Uterus (tissue), 4 donors: ENCODE results near the gene CEP112. TPM values are rescaled to one million over a fixed set of nuclear protein-coding genes. Genes with fewer than 3 reads are reported as not detected.

Experiments used
- DNase-seq, 2 donors: peaks; one replicate each; pipeline ENCODE4 v3.0.0-alpha.2; 2019 to 2020
- H3K27ac ChIP-seq, 2 donors: fragments of 200-600 bp; sonication (generic); 1 replicate in 1 of 2; 2 replicates in 1 of 2; pipeline ENCODE4 v1.5.1; 2016 to 2018
- H3K27me3 ChIP-seq, 2 donors: fragments of 200-600 bp; sonication (generic); one replicate each; pipeline ENCODE4 v1.5.1; 2018 to 2019; ENCODE audit warnings: control low read depth in 1 of 2
- H3K36me3 ChIP-seq, 2 donors: fragments of 200-600 bp; sonication (generic); one replicate each; pipeline ENCODE4 v1.5.1; 2019; ENCODE audit warnings: control low read depth in 1 of 2
- H3K4me1 ChIP-seq, 2 donors: fragments of 200-600 bp; sonication (generic); one replicate each; pipeline ENCODE4 v1.5.1; 2018 to 2019; ENCODE audit warnings: control low read depth in 1 of 2
- H3K4me3 ChIP-seq, 2 donors: fragments of 200-600 bp; sonication (generic); 1 replicate in 1 of 2; 2 replicates in 1 of 2; pipeline ENCODE4 v1.5.1; 2018 to 2019; ENCODE audit warnings: mild to moderate bottlenecking in 1 of 2
- H3K9me3 ChIP-seq, 2 donors: fragments of 200-600 bp; sonication (generic); one replicate each; pipeline ENCODE4 v1.5.1; 2019; ENCODE audit warnings: control low read depth in 1 of 2
- POLR2A ChIP-seq, 2 donors: fragments of 450-650 bp; IDR thresholded peaks; one replicate each; pipeline ENCODE4 v1.6.1; 2016; ENCODE audit warnings: antibody characterized with exemption in 2 of 2, mild to moderate bottlenecking in 1 of 2, moderate library complexity in 1 of 2
- intact Hi-C: fragments of 100-400 bp; cut with DNase I; formaldehyde crosslinking; loops from one replicate; pipeline ENCODE4 v1.15.1; 2023; ENCODE audit warnings: low total_unique reads
- total RNA-seq, 4 donors: library from RNA; depleted of rRNA in 3 of 4; stranded (reverse); fragments of >200 nt in 3 of 4; gene quantifications; one replicate each; pipeline versions ENCODE4 v1.1.0 to v1.2.4, GENCODE V29; 2014 to 2023
- TF ChIP-seq, protein P1 (sequence below), 4 experiments: fragments of 200-600 bp in 2 of 4; fragments of 450-650 bp in 2 of 4; sonication (generic) in 2 of 4; IDR thresholded peaks; one replicate each; pipeline ENCODE4 v1.5.1; 2016 to 2019; ENCODE audit warnings: antibody characterized with exemption in 4 of 4, mild to moderate bottlenecking in 2 of 4, moderate library complexity in 1 of 4
- donor health status: DM: yes; HTN: yes; CAD: no.

Gene CEP112
- total RNA-seq, 4 donors from 2014 or later, result 36.6 to 96.5 (median 52.4) TPM

DNA sequence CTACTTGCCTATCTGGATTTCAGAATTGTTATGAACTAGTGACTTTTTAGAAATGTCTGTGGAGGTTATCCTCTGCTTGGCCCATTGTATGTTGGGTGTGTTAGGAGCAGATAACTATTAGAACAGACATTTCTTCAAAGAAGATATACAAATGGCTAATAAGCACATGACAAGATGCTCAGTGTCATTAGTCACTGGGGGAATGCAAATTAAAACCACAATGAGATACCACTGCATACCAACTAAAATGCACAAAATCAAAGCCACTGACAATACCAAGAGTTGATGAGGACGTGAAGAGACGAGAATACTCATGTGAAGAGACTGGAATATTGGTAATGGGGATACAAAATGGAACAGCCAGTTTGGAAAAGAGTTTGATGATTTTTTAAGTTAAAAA lies 39.2 kb downstream of the CEP112 start:
- Histone ChIP-seq H3K4me3 (no peak overlapping the region), H3K36me3 (peaks cover 0 to 3% of the 10 kb centered on the region in 2 donors), H3K9me3 (no peaks in the 10 kb centered on the region), H3K4me1 (no peaks in the 10 kb centered on the region), H3K27ac (no peak overlapping the region), H3K27me3 (no peaks in the 10 kb centered on the region)
- intact Hi-C loops, result no loop called here
- TF ChIP-seq, protein P1, sequence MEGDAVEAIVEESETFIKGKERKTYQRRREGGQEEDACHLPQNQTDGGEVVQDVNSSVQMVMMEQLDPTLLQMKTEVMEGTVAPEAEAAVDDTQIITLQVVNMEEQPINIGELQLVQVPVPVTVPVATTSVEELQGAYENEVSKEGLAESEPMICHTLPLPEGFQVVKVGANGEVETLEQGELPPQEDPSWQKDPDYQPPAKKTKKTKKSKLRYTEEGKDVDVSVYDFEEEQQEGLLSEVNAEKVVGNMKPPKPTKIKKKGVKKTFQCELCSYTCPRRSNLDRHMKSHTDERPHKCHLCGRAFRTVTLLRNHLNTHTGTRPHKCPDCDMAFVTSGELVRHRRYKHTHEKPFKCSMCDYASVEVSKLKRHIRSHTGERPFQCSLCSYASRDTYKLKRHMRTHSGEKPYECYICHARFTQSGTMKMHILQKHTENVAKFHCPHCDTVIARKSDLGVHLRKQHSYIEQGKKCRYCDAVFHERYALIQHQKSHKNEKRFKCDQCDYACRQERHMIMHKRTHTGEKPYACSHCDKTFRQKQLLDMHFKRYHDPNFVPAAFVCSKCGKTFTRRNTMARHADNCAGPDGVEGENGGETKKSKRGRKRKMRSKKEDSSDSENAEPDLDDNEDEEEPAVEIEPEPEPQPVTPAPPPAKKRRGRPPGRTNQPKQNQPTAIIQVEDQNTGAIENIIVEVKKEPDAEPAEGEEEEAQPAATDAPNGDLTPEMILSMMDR (IDR thresholded peaks at IDR 0.05), result no peak
- TF ChIP-seq POLR2A (IDR thresholded peaks at IDR 0.05), result no peak
- DNase-seq, result no peak

- Histone ChIP-seq H3K27ac (no peak overlapping the region), H3K4me3 (no peak overlapping the region), H3K9me3 (no peaks in the 10 kb centered on the region), H3K4me1 (no peaks in the 10 kb centered on the region), H3K27me3 (no peaks in the 10 kb centered on the region), H3K36me3 (peaks cover 0 to 3% of the 10 kb centered on the region in 2 donors)
- DNase-seq, result no peak
- intact Hi-C loops, result no loop called here
- no peak for TF ChIP-seq POLR2A (IDR thresholded peaks at IDR 0.05)
- TF ChIP-seq, protein P1 (IDR thresholded peaks at IDR 0.05), result no peak
These were observed 41.2 kb downstream of the CEP112 start for GRCh38 chr17:66150708-66151107.

DNA sequence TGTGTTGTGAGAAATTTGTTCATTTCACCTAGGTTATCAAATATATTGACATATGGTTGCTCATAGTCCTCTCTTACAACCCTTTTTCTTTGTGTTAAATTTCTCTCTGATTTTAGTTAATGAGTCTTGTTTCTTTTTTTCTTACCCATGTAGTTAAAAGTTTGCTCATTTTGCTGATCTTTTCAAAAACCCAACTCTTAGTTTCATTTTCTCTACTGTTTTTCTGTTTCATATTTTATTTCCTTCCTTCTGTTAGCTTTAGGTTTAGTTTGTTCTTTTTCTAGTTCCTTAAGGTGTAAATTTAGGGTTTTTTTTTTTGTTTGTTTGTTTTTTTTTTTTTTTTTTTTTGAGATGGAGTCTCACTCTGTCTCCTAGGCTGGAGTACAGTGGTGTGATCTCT lies 42.4 kb downstream of the CEP112 start:
- no peaks in the 10 kb centered on the region for H3K27me3 ChIP-seq
- H3K36me3 ChIP-seq, result peaks cover 0 to 3% of the 10 kb centered on the region in 2 donors
- H3K4me3 ChIP-seq, result no peak overlapping the region
- DNase-seq, result no peak
- H3K4me1 ChIP-seq, result no peaks in the 10 kb centered on the region
- intact Hi-C loops, result no loop called here
- TF ChIP-seq POLR2A (IDR thresholded peaks at IDR 0.05), result no peak
- TF ChIP-seq, protein P1 (IDR thresholded peaks at IDR 0.05), result no peak
- no peak overlapping the region for H3K27ac ChIP-seq
- H3K9me3 ChIP-seq, result no peaks in the 10 kb centered on the region

DNA sequence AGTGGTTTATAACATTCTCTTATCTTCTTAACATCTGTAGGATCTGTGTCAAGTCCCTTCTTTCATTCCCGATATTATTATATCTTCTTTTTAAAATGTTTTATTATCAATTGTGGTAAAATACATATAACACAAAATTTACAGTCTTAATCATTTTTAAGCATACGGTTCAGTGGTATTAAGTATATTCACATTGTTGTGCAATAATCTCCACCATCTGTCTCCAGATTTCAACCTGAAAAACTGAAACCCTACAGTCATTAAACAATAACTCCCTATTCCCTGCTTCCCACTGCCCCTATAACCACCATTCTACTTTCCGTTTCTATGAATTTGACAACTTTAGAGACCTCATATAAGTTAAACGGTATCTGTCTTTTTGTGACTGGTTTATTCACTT lies 45.5 kb downstream of the CEP112 start:
- H3K36me3 ChIP-seq, result peaks cover 0 to 3% of the 10 kb centered on the region in 2 donors

GRCh38 chr17:66143657-66144282 lies 48.2 kb downstream of the CEP112 start:
- Histone ChIP-seq H3K4me1 (no peaks in the 10 kb centered on the region), H3K9me3 (no peaks in the 10 kb centered on the region), H3K27ac (no peak overlapping the region), H3K27me3 (no peaks in the 10 kb centered on the region), H3K4me3 (no peak overlapping the region), H3K36me3 (no peaks in the 10 kb centered on the region)
- TF ChIP-seq, protein P1 (IDR thresholded peaks at IDR 0.05), result no peak
- no peak for TF ChIP-seq POLR2A (IDR thresholded peaks at IDR 0.05)
- no peak for DNase-seq
- intact Hi-C loops, result no loop called here

More for the DNA sequence above, 45.5 kb downstream of the CEP112 start:
- Histone ChIP-seq H3K27me3 (no peaks in the 10 kb centered on the region), H3K9me3 (no peaks in the 10 kb centered on the region), H3K27ac (no peak overlapping the region), H3K4me1 (no peaks in the 10 kb centered on the region), H3K4me3 (no peak overlapping the region)
- TF ChIP-seq POLR2A (IDR thresholded peaks at IDR 0.05), result no peak
- TF ChIP-seq, protein P1 (IDR thresholded peaks at IDR 0.05), result no peak
- DNase-seq, result no peak
- intact Hi-C loops, result no loop called here
